PFSK-1 (cell line): ENCODE measurements around the gene MOCS2.

Source experiments
- FOXP2 ChIP-seq: optimal IDR thresholded peaks from 2 replicates; pipeline ENCODE3; 2011; ENCODE audit warnings: borderline replicate concordance, control low read depth, inconsistent platforms; ENCODE audit not compliant: insufficient read depth; ENCODE audit errors: extremely low read length, extremely low read depth
- POLR2AphosphoS5 ChIP-seq: IDR thresholded peaks from 2 replicates; pipeline ENCODE4 v1.6.1; 2012; ENCODE audit warnings: low read depth, mild to moderate bottlenecking, control low read depth, low read length, moderate library complexity
- REST ChIP-seq, 2 experiments: IDR thresholded peaks; 2 replicates each; pipeline versions ENCODE4 v1.6.1 to v1.8.0; 2011 to 2012; ENCODE audit warnings: low read depth in 2 of 2, low read length in 2 of 2, control low read depth in 1 of 2, inconsistent platforms in 1 of 2, mild to moderate bottlenecking in 1 of 2, moderate library complexity in 1 of 2; ENCODE audit not compliant: insufficient read depth in 1 of 2
- SIN3A ChIP-seq: IDR thresholded peaks from 2 replicates; pipeline ENCODE4 v1.6.1; 2012; ENCODE audit warnings: mild to moderate bottlenecking, low read length, moderate library complexity, borderline replicate concordance; ENCODE audit not compliant: insufficient read depth
- TAF1 ChIP-seq: IDR thresholded peaks from 2 replicates; pipeline ENCODE4 v1.6.1; 2012; ENCODE audit warnings: low read length, control low read depth, borderline replicate concordance; ENCODE audit not compliant: insufficient read depth

- no peak for TF ChIP-seq POLR2AphosphoS5
- no peak for TF ChIP-seq REST (IDR thresholded peaks at IDR 0.05; ENCODE audit: insufficient read depth in 1 of 2, low read depth in 2 of 2, low read length in 2 of 2)
- no peak for TF ChIP-seq TAF1
- TF ChIP-seq SIN3A: no peak
- TF ChIP-seq FOXP2: no peak
Observed at GRCh38 chr5:53095217-53095616, 14.3 kb downstream of the MOCS2 start.
